Measurements from ENCODE around the gene ABCA10.

DNA sequence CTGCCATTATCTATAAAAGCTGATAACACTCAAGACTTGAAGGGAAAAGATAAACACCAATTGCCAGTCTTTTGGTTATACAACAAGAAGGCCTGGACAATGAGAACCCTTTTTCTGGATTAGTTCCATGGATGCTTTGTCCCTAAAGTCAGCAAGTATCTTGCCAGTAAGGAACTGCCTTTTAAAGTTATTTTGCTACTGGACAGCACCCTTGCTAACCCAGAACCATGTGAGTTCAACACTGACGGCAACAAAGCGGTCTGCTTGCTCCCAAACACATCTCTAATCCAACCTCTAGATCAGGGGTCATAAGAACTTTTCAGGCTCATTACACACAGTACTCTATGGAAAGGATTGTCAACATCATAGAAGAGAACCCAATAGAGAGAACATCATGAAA, 61.7 kb downstream of the ABCA10 start:
- TF ChIP-seq ESRRA (CRISPR knock-in tag; IDR thresholded peaks at IDR 0.05; ENCODE audit: borderline replicate concordance) (no peak), KAT7 (CRISPR knock-in tag; IDR thresholded peaks at IDR 0.05; ENCODE audit: borderline replicate concordance) (no peak), USF2 (CRISPR knock-in tag; IDR thresholded peaks at IDR 0.05) (no peak), USF1 (CRISPR knock-in tag; IDR thresholded peaks at IDR 0.05) (no peak), ATF2 (CRISPR knock-in tag; IDR thresholded peaks at IDR 0.05; ENCODE audit: borderline replicate concordance, low read depth) (no peak), ZNF416 (CRISPR knock-in tag; IDR thresholded peaks at IDR 0.05) (no peak), IRF2 (CRISPR knock-in tag; IDR thresholded peaks at IDR 0.05; ENCODE audit: borderline replicate concordance, low read depth) (no peak)
- TF ChIP-seq, protein P1, sequence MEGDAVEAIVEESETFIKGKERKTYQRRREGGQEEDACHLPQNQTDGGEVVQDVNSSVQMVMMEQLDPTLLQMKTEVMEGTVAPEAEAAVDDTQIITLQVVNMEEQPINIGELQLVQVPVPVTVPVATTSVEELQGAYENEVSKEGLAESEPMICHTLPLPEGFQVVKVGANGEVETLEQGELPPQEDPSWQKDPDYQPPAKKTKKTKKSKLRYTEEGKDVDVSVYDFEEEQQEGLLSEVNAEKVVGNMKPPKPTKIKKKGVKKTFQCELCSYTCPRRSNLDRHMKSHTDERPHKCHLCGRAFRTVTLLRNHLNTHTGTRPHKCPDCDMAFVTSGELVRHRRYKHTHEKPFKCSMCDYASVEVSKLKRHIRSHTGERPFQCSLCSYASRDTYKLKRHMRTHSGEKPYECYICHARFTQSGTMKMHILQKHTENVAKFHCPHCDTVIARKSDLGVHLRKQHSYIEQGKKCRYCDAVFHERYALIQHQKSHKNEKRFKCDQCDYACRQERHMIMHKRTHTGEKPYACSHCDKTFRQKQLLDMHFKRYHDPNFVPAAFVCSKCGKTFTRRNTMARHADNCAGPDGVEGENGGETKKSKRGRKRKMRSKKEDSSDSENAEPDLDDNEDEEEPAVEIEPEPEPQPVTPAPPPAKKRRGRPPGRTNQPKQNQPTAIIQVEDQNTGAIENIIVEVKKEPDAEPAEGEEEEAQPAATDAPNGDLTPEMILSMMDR (IDR thresholded peaks at IDR 0.05), result no peak
- TF ChIP-seq, protein P2, sequence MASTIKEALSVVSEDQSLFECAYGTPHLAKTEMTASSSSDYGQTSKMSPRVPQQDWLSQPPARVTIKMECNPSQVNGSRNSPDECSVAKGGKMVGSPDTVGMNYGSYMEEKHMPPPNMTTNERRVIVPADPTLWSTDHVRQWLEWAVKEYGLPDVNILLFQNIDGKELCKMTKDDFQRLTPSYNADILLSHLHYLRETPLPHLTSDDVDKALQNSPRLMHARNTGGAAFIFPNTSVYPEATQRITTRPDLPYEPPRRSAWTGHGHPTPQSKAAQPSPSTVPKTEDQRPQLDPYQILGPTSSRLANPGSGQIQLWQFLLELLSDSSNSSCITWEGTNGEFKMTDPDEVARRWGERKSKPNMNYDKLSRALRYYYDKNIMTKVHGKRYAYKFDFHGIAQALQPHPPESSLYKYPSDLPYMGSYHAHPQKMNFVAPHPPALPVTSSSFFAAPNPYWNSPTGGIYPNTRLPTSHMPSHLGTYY (CRISPR knock-in tag; IDR thresholded peaks at IDR 0.05), result no peak
- TF ChIP-seq, protein P3, sequence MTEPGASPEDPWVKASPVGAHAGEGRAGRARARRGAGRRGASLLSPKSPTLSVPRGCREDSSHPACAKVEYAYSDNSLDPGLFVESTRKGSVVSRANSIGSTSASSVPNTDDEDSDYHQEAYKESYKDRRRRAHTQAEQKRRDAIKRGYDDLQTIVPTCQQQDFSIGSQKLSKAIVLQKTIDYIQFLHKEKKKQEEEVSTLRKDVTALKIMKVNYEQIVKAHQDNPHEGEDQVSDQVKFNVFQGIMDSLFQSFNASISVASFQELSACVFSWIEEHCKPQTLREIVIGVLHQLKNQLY (CRISPR knock-in tag; IDR thresholded peaks at IDR 0.05), result no peak
